ENCODE results near the gene ELN.

DNA sequence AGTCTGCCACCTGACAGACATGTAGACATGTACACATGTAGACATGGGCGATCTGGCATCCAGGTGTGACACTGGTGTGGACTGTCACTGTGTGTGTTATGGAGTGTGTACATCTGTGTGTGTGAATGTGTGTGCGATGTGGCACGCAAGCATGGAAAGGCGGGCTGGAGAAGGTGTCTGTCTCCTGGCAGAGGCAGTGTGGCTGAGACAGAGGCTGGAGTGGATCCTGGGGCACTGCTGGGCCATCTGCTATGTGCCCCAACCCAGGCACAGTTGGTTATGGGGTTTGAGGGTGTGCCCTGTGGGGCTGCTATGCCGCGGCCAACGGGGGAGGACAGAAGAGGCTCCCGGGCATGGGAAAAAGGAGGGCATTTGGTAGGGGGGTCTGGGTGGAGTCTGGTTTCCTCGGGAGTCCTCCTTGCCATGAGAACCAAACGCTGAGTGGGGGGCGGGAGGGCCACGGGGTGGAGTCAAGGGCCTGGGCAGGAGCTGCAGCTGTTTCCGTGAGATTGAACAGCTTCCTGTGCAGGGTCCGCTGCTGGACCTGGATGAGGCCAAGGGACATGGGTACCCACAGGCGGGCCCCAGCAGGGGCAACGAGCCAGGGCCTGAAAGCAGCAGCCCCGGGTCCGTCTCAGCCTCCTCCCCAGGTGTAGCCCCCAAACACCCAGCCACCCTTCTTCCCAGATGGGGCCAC lies 1.3 kb downstream of the ELN start:
- no peak for TF ChIP-seq EZH2 (IDR thresholded peaks at IDR 0.05; ENCODE audit: insufficient read depth, poor library complexity, severe bottlenecking)
- TF ChIP-seq EZH2phosphoT487 (IDR thresholded peaks at IDR 0.05; ENCODE audit: insufficient read depth, low read depth), result no peak
